Activated CD8-positive, alpha-beta memory T cell treated with anti-CD3 and anti-CD28 coated beads for 24 hours (primary cell): ENCODE data around the gene HOXC10.

Experiments used
- DNase-seq: peaks from one replicate; pipeline ENCODE4 v3.0.0-alpha.2; 2020

The HOXC10 gene

DNA sequence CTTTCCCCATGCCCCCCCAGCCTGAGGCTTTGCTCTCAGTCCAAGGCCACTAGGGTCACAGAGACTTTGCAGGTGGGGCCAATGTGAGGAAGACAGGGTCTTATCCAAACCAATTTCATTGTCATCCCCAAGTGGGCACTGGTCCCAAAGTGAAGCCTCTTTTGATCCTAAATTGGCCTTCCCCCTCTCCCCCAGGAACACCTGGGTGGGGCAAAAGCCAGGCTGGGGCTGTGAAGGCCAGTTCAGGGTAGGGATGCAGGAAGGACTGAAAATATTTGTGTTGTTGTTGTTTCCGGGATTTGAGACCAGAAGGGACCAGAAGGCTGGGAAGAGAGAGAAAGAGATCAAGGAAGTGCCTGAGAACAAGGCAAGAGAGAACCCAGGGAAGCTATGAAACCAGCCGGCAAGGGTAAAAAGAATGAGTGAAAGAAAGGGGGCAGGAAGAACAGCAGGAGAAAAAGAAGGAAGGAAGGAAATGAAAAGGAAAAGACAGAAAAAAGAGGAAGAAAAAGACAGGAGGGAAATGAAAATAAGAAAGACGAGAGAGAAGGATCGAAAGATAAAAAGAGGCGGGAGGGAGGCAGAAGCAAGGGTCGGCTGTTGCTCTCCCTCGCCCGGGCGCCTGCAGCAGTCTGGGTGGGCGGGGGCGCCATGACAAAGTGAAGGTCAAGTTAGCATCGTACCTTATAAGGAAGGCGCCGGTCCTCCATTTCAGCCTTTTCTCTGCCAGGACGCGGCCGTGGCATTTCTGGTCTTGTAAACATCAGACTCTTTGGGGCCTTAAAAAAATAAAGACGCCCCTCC lies 19.5 kb upstream of the HOXC10 start:
- no peak for DNase-seq

- no peak for DNase-seq
These were observed 18.9 kb upstream of the HOXC10 start for GRCh38 chr12:53966085-53966384.

DNA sequence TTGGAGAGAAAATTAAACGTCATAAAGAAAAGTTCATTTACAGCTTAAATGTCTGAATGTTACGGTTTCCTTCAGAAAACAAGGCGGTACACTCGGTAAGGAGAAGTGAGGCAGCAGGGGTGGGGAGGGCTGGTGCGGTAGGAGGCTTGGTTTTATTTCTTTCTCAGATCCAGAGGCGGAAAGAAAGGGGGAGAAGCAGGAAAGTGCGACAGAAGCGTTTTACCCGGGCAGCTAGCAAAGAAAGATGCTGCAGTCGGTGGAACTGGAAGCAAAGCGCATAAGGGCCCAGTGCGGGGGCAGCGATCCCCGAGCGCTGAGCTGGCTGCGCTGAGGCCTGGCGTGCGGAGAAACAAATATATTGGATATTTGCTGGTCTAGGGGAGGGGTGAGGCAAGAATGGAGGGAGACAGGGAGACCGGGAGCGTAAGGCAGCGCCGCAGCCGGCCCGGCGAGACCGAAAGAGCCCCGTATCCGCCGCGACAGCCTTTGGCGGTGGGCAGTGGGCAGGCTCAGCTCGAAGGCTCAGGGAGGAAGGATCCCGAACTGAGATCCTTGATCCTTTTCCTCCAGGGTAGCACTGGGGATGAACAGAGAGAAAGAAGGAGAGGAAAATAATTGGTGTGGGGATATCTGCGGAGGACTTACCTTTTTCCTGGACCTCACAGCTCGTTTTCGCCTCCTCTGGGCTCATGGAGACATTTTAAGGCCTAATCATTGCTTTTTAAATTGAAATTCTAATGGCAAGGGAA lies 18.4 kb upstream of the HOXC10 start:
- no peak for DNase-seq

DNA sequence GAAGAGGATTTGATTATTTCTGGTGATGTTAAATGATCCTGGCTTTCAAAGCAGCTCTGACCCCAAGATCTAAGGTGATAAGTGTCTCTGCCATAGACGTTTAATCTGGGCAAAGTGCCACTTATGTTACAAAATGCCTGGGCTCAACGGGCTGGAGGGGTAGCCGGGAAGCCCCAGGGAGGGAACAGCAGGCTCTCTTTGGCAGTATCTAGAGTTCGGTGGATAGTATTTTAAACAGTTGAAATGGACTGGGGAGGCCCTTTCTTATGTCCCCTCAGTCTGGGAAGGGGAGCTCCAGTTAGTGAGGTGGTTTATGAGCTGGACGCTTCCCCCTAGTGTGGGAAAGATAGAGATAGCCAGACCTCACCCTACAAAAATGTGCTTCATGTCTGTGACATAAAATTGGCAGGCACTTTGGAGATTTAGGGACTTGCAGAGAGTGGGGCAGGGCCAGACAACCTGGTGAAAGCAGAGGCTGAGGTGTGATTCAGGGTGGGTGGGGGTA lies 17.5 kb upstream of the HOXC10 start:
- no peak for DNase-seq

DNA sequence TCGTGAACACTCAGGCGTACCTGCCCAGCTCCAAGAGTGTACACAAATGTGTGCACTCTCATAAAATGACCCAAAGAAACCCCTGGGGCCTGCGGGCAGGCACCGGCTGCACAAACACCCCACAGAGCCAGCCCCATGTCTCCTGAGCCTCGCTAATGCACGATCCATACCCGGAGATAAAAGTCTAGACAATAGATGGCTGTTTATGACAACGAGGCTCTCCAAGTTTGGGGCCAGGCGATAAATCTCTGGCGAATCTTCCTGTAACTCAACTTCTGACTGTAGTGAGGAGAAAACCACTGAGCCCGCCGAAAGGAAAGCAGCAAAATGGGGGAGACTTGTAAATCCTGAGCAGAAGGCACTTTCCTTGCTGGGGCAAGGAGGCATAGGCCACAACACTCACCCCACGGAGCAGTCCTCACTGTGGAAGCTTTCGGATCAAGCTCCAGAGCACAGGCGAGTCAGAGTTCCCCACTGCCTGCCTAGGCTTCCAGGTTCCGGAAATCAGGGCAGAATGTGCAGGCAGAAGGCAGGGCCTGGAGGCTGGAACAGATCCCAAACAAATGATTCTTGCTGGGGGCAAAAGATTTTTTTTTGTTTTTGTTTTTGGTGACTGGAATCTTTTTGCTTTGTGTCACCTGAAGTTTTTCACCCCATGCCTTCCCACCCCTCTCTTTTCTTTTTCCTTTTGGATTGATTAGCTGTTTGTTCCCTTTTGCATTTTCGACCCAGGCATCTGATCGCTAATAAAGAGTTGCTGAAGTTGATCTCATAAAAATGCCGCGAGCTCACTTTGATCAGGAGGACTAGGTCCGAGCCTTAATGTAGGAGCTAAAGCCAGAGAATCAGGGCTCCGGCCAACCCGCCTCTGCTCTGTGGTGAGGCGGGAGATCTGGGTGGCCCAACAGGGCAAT lies 16.5 kb upstream of the HOXC10 start:
- DNase-seq = no peak

DNA sequence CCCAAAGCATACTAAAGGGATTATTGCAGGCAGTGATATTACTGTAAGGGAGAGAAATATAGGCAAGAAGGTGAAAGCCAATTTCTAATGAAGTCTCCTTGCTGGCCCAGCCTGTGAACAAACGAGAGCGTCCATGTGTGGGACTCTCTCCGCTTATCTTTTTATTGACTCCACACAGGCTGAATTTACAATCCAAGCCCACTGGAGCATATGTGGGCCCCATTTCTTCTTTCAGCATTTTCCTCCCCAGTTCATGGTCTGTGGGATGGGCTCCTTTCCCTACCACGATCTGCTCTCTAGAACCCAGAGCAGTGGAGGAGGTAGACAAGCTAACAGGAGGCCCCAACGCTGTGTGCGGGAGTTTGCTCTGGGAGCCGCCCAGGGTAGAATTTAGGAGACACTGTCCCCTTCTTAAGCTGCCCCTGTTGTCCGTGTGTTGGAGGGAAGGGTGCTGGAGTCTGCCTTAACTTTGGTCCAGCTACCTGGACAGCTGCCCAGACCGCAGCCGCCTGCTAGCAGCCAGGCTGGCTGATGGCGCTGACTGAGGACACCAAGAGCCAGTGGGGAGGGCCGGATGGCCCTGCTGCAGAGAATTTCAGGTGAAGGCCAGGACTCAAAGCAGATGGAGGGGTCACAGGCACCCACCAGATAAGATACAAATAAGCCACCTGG lies 15.2 kb upstream of the HOXC10 start:
- DNase-seq = no peak

DNA sequence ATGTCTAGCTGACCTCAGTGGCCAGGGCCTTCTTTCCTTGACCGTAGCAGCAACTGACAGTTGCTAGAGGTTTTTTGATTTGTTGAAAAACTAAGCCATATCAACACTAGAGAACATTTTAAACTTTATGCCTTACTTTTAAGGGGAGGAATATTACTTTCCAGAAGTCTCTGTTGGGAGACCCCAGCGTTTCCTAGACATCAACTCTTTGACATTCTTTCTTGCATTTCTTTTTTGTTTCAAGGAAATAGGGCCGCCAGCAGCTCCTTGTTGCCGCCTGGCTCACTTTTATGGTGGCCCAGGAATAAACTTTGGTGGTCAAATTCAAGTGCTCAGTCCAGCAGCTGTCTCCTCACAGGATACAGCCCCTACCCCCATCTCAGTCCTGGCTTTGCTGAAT lies 14.5 kb upstream of the HOXC10 start:
- no peak for DNase-seq

DNA sequence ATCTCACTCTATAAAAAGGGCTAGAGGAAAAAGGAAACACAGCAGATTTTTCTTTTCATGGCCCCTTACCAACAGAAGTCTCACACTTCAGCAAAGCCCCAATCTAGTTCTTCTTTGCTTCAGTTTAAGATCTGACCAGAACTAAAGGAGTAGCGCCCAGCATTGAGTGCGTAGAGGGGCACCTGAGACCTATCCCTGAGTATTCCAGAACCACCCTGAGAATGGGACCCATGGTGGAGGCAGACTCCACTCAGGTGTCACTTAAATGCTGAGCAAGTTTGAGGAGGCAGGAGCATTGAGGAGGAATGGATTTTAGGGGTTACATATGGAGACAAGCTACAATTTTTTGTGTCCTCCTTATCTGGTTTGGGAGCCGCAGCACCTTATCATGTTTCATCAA lies 13.8 kb upstream of the HOXC10 start:
- DNase-seq = no peak

DNA sequence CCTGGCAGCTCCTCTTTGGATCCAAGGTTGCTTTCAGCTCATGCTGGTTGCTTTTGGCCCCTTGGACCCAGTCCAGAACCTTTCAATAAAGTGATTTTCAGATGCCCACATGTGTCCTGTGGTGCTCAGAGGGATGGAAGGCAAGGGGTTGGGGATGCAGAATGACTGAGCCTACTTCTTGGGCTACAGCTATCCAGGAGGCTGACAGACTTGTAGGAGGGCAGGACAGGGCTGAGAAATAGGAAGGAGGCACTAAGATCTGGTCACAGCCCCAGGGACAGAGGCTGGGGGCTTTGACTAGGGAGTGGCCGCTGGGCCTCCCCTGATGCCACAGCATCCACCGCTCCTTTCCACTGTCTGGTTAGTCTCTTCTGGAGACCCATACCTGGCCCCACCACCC lies 13.3 kb upstream of the HOXC10 start:
- DNase-seq = no peak

- no peak for DNase-seq
These were observed 12.7 kb upstream of the HOXC10 start for GRCh38 chr12:53972152-53972702.

DNA sequence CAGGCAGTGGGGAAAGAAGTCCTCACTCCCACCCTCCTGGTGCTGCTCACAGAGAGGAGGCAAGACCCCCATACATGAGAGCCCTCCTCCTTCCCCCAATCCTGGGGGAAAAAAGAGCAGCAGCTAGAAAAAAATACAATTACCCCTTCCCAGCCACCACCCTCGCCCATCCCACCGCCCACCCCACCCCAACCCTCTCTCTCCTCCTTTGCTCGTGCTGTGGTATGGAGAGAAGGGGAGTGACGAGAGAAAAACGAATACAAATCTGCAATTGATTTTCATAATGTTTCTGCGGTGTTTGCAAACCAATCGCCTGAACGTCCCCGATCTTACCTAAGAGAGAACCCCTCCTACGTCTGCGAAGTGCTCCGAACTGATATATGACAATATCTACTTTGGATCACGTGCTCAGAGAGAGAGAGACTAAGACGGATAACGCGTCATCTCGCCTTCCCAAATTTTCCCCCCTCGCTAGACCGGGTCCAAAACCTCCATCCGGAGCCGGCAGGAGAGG lies 12.2 kb upstream of the HOXC10 start, which contains the start of gene HOXC11:
Gene HOXC11, plus strand, starts transcription at position 405 of the 514 bp plus-strand sequence. CDS start 116 bp downstream, outside the sequence.
- DNase-seq = no peak

DNA sequence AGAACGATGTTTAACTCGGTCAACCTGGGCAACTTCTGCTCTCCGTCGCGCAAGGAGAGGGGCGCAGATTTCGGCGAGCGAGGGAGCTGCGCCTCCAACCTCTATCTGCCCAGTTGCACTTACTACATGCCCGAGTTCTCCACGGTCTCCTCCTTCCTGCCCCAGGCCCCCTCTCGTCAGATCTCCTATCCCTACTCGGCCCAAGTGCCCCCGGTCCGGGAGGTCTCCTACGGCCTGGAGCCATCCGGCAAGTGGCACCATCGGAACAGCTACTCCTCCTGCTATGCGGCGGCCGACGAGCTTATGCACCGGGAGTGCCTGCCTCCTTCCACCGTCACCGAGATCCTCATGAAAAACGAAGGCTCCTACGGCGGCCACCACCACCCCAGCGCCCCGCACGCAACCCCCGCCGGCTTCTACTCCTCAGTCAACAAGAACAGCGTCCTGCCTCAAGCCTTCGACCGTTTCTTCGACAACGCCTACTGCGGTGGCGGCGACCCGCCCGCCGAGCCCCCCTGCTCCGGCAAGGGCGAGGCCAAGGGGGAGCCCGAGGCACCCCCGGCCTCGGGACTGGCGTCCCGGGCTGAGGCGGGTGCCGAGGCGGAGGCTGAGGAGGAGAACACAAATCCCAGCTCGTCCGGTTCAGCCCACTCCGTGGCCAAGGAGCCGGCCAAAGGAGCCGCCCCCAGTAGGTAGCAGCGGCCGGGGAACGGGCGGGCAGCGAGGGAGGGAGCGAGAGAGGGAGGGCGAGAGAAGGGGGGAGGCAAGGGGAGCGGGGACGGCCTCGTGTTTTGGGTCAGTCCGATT lies 11.5 kb upstream of the HOXC10 start:
- DNase-seq = peak; percentile 63

DNA sequence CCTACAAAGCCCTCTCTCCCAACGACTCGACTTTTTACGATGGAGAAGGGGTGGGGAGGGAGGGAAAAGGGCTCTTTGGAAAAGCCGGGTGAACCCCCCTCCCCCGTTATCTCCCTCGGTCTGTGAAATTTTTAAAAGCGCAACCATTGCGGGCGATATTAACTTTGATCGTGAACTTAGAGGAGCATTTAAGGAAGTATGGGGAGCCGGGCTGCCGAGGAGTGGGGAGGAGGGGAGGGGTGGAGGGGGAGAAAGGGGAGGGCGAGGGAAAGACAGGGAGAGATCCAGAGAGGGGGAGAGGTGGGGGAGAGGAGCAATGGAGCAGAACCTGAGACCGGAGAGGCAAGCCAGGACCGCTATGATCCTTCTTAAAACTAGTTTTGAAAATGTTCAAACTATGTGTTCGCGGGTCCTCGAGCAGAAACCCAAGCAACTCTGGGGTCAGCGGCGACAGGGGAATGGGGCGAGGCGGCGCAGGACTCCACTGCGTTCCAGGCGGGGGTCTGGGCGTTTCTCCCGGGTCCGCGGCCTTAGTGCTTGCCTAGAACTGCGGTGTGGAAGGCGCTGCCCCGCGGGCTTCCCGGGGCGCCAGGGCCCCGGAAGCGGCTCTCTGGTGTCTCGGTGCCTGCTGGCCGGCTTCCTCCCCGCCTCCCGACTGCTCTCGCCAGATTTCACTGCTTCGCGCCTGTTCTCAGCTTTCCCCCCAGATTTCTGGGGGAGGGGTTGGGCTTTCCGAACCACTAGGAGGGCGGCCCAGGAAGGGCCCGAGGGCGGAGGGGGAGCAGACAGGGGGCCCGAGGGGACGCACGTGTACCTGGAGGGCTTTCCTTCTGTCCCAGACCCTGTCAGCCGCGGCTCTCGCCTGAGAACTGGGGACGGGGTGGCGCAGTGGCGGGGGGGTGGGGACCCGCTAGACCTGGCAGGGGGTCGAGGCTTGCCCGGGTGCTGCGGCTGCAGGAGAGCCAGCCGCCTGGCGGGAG lies 10.6 kb upstream of the HOXC10 start, which contains the start of gene HOTAIR:
Gene HOTAIR, minus strand, starts transcription at position 871 of the 980 bp plus-strand sequence.
- peak; percentile 70 for DNase-seq

- no peak for DNase-seq
These were observed 9.9 kb upstream of the HOXC10 start for GRCh38 chr12:53975064-53975471.

GRCh38 chr12:53975479-53976152 lies 9.3 kb upstream of the HOXC10 start:
- no peak for DNase-seq

GRCh38 chr12:53976172-53976822 lies 8.6 kb upstream of the HOXC10 start:
- no peak for DNase-seq

DNA sequence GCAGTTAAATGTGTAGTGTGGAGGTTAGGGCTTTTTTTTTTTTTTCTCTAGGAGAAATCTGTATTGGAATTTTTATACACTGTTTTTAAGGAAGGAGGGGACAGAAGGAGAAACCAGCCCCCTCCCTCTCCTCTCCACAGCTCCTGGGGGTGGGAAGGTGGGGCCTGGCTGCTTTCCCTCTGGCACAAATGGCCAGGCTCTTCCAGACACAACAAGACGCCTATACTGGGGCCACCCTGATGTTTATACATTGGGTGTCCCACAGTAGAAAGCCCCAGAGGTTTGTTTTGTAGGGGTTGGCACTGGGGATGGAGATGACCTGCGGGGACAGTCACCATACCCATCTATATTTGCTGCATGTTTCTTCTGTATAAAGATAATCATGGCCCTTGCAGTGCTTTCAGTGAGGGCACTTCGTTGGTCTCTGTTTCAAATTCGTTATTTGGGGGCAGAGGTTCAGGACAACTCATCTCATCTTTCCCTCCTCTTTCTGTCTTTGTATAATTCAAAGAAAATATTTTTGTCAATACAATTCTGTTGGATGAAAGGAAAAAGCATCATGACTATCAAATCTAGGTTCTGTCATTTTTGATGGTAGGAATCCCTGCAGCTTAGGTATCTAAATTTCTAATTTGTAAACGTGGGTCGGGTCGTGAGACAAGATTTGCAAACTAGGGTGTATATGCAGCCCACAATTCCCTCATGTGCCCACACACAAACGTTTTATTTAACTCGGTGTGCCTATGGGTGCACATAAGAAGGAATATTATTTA lies 7.9 kb upstream of the HOXC10 start:
- DNase-seq = no peak
